Tibial nerve (tissue), 4 donors: ENCODE results near the gene GUCA1C.

Source experiments
- CTCF ChIP-seq, 5 experiments: fragments of 200-600 bp in 3 of 5; fragments of 450-650 bp in 2 of 5; sonication (generic) in 3 of 5; IDR thresholded peaks; one replicate each; pipeline ENCODE4 v1.5.1; 2016 to 2019; ENCODE audit warnings: antibody characterized with exemption in 5 of 5, mild to moderate bottlenecking in 3 of 5, moderate library complexity in 2 of 5
- EP300 ChIP-seq, 2 donors: sonication (generic); formaldehyde crosslinking; IDR thresholded peaks; one replicate each; pipeline ENCODE4 v1.6.1; 2017; ENCODE audit warnings: antibody characterized with exemption in 2 of 2, mild to moderate bottlenecking in 1 of 2

- TF ChIP-seq CTCF (IDR thresholded peaks at IDR 0.05) (no peak), EP300 (IDR thresholded peaks at IDR 0.05) (no peak)
Measured at GRCh38 chr3:108940166-108940565, 13.5 kb downstream of the GUCA1C start.
